Stimulated activated CD8-positive, alpha-beta memory T cell treated with anti-CD3 and anti-CD28 coated beads, Interleukin-15, amount 100 ng/mL, for 24 hours (primary cell): Measurements from ENCODE around the gene BCL3.
A peak's percentile ranks its signal among the peaks of the same experiment; 100 is the strongest.
"Not testable (repeated sequence)": the region's sequence is repeated elsewhere in the genome, so short reads cannot be mapped to it uniquely, and the experiment has no call there.

Source experiments
- DNase-seq: peaks from one replicate; pipeline ENCODE4 v3.0.0-alpha.2; 2020; ENCODE audit warnings: low read depth

The BCL3 gene

DNA sequence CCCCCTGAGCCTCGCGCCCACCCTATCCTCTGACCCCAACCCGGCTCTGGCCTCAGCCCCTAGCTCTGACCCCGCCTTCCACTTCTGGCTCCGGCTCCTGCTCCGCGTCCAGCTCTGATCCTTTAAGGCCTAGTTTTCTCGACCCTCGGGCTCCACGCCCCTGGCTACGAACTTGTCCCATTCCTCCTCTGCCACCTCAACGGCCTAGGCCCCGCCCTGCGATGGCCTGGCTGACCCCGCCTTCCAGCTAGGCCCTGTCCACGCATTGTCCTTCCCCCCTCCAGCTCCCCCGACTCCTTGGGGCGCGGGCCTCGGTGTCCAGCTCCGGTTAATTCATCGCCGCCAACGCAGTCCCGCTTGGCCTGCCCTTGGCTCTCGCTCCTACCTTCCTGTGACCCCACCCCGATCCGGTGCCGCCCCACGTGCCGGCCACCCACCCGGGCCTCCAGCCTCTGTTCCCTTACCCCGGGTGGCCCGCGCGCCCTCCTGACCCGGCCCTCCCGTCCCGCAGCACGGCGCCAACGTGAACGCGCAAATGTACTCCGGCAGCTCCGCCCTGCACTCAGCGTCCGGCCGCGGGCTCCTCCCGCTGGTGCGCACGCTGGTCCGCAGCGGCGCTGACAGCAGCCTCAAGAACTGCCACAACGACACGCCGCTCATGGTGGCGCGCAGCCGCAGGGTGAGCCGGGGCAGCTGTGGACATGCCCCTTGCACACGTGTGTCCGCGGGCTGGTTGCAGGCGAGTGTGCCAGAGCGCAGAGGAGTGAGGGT is 9.4 kb downstream of the BCL3 start:
- DNase-seq, result no peak

DNA sequence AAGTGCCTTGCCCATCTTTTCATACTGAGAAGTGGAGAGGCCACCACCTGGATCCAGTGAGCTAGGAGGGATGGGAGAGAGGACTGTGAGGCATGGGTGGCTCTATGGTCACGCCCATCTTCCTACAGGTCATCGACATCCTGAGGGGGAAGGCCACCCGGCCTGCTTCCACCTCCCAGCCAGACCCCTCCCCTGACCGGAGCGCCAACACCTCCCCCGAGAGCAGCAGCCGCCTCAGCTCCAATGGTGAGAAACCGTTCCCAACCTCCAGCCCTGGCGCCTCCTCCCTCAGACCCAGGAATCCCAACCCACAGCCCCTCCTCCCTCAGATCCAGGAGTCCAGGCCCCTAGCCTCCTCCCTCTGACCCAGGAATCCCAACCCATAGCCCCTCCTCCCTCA is 10.1 kb downstream of the BCL3 start:
- no peak for DNase-seq

DNA sequence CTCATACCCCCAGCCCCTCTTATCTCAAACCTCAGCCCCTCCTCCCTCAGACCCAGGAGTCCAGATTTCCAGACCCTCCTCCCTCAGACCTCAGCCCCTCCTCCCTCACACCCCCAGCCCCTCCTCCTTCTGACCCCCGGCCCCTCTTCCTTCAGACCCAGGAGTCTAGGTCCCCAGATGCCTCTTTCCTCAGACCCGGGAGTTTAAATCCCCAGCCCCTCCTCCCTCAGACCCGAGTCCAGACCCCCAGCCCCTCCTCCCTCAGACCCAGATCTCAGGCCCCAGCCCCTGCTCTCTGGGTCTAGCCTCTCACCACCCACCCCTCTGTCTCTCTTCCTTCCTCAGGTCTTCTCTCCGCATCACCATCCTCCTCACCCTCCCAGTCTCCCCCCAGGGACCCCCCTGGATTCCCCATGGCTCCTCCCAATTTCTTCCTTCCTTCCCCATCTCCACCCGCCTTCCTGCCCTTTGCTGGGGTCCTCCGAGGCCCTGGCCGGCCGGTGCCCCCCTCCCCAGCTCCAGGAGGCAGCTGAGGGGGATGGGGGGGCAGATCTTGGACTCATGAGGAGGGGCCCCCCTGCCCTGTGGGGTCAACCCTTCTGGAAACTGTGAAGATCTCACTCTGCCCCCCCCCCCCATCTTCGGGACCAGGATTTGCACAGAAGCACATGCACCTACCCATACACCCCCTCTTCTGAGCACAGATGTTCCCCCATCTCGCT is 10.7 kb downstream of the BCL3 start:
- no peak for DNase-seq

DNA sequence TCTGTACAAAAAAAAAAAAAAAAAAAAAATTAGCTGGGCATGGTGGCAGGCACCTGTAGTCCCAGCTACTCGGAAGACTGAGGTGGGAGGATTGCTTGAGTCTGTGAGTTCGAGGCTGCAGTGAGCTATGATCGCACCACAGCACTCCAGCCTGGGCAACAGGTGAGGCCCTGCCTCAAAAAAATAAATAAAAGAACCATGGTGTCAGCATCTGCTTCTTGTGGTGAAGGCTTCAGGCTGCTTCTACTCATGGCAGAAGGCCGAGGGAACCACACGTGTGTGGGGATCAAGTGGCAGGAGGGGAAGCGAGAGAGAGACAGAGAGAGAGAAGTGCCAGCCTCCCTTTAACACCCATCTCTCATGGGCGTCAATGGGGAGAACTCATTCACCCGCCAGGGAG is 13.5 kb downstream of the BCL3 start:
- DNase-seq, result no peak

DNA sequence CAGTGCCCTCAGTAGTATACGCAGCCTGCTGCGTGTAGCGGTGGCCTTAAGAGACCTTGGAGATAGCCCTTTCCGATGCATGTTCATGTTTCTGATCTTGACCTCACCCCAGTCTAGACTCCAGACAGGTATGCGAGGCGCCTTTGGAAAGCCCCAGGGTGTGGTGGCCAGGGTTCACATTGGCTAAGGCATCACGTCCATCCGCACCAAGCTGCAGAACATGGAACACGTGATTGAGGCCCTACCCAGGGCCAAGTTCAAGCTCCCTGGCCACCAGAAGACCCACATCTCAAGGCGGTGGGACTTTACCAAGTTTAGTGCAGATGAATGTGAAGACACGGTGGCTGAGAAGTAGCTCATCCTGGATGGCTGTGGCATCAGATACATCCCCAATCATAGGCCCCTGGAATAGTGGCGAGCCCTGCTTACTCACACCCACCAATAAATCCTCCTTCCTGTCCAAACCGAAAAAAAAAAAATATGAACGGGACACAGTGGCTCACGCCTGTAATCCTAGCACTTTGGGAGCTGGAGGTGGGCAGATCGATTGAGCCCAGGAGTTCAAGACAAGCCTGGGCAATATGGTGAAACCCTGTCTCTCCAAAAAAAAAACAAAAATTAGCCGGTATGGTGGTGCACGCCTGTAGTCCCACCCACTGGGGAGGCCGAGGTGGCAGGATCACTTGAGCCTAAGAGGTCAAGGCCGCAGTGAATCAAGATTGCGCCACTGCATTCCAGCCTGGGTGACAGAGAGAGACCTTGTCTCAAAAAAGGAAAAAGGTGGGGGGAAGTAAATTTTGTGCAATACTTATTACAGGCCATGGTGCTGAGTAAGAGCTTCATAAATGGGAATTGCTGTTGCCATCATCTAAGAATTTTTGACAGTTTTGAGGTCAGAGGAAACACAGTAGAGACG is 16.8 kb downstream of the BCL3 start:
- no peak for DNase-seq

DNA sequence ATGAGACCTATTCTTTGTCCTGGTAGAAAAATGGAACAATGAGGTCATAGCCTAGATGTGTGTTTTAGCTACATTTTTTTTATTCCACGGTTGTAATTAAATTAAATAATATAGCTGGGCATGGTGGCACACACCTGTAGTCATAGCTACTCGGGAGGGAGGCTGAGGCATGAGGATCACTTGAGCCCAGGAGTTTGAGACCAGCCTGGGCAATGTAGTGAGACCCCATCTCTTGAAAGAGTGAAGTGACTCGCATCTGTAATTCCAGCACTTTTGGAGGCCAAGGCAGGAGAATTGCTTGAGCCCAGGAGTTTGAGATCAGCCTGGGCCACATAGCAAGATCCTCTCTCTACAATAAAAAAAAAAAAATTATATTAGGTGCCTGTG is 17.4 kb downstream of the BCL3 start:
- no peak for DNase-seq

DNA sequence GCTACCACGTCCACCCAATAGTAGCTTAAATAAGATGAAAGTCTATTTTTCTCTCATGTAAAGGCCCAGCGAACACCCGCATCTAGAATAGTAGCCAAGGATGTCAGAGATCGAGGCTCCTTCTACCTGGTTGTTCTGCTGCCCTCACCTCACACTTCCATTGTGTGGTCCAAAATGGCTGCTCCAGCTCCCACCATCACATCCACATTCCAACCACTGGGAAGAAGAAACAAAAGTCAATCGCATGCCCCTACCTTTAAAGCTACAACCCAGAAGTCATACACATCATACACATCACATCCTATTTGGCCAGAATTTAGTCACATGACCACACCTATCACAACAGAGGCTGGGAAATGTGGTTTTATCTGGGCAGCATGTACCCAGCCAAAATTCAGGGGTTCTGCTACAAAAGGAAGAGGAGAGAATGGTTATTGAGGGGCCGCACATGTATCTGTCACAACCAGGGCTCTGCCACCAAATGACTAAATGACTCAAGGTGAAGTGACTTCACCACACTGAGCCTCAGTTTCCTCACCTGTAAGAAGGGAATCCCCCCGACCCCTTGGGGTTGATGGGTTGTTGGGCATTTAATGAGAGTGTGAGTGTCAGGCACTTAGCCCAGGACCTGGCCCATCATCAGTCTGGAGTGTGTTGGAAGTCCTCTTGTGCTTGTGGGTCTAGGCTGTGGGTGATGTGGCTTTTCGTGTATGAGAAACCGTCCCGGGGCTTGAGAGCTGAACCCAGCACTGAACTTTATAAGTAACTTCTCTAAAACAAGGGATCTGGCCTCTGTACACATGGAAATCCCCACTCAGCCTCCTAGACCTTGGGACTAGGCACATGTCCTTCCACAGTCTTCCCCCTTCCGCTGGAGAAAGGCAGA is 19.0 kb downstream of the BCL3 start:
- DNase-seq, result no peak

DNA sequence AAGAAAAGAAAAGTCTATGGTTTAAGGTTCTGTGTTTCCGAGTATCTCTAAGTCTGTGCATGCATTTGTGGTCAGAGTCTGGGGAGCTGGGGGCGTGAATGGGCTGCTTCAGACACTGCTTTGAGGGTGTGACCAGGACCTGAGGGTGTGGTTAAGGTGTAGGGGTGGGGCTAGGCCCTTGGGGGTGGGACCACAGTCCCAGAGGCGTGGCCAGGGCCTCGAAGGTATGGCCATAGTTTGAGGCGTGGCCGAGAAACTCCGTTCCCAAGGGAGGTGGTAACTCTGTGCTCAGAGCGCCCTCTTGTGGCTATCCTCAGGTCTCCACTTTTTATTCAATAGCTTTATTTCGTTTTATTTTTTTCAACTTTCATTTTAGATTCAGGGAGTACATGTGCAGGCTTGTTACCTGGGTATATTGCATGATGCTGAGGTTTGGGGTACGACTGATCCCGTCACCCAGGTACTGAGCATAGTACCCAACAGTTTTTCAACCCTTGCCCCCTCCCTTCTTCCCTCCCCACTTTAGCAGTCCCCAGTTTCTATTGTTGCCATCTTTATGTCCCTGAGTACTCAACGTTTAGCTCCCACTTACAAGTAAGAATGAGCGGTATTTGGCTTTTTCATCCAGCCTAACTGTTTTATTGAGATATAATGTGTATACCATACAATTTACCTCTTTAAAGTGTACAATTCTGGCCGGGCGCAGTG is 22.2 kb downstream of the BCL3 start:
- peak; percentile 93 for DNase-seq

DNA sequence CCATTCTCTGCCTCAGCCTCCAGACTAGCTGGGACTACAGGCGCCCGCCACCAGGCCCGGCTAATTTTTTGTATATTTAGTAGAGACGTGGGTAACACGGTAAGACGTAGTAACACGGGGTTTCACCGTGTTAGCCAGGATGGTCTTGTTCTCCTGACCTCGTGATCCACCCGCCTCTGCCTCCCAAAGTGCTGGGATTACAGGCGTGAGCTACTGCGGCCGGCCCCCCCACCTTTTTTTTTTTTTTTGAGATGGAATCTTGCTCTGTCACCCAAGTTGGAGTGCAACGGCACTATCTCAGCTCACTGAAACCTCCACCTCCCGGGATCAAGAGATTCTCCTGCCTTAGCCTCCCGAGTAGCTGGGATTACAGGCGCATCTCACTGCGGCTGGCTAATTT is 23.6 kb downstream of the BCL3 start:
- DNase-seq, result not testable (repeated sequence)

DNA sequence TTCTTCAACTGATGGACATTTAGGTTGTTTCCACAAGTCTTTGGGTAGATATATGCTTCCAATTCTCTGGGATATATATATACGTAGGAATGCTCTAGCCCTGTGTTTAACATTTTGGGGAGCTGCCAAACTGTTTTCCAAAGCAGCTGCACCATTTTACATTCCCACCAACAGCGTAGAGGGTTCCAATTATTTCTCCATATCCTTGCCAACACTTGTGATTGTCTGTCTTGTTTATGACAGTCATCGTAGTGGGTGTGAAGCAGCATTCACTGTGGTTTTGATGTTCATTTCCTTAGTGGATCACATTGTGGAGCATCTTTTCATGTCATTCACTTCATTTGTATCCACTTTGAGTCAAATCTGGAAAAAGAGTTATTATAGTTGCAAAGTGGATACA is 24.5 kb downstream of the BCL3 start:
- no peak for DNase-seq

DNA sequence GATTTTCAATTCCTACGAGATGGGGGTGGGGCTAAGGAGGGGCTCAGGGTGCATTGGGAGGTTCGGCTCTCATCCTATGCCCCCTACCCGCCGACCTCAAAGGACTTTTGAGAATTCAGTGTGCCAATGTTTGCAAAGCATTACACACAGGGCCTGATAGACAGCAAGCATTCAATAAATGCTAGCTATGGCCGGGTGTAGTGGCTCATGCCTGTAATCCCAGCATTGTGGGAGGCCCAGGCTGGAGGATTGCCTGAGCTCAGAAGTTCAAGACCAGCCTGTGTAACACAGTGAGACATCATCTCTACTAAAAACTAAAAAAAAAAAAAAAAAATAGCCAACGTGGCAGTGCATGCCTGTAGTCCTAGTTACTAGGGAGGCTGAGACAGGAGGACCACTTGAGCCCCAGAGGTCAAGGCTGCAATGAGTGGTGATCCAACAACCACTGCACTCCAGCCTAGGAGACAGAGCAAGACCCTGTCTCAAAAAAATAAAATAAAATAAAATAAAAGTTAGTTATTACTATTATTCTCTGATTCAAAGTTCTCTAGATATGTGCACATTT is 27.2 kb downstream of the BCL3 start:
- no peak for DNase-seq

DNA sequence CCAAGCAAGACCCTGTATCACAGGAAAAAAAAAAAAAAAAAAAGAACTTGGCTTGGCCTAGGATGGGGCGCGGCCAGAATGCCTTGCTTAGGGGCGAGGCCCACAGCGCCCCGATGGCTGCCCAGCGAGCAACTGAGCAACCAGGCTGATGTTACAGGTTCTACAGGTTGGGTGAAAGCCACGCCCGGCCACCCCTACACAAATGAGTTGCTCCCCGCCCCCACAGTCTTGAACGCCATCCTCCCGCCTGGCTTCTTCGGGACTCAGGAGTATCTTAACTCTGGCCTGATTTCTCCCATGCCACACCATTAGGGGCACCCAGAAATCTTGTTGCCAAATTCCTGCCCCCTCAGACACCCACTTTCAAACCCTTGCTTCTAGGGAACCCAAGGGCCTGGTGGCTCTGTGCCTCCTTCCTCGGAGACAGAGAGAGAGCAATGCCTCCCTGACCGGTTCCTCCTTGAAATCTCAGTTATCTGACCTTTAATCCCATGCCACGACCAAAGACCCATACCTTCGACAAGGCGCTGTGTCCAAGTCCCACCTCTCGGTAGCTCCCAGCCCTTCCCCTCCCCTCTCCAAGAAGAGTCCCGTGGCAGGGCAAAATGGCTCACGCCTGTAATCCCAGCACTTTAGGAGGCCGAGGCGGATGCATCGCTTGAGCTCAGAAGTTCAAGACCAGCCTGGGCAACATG is 28.0 kb downstream of the BCL3 start:
- DNase-seq, result no peak

DNA sequence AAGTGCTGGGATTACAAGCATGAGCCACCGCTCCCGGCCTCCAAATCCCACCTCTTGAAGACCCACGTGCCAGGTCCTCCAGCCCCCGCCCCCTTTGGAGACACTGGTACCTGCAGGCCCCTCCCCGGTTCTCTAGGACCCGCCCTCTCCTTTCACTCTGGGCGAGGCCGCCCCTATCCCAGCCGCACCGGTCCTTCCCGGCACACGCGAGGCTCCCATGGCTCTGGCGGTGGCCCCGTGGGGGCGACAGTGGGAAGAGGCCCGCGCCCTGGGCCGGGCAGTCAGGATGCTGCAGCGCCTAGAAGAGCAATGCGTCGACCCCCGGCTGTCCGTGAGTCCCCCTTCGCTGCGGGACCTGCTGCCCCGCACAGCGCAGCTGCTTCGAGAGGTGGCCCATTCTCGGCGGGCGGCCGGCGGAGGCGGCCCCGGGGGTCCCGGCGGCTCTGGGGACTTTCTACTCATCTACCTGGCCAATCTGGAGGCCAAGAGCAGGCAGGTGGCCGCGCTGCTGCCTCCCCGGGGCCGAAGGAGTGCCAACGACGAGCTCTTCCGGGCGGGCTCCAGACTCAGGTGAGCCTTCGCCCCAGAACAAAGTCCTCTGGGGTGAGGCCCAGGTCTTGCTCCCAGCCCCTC is 29.3 kb downstream of the BCL3 start, which contains the start of gene CBLC:
Gene CBLC, plus strand, starts transcription at position 176 of the 633 bp plus-strand sequence. Its CDS starts 42 bp downstream, at position 218.
- no peak for DNase-seq

DNA sequence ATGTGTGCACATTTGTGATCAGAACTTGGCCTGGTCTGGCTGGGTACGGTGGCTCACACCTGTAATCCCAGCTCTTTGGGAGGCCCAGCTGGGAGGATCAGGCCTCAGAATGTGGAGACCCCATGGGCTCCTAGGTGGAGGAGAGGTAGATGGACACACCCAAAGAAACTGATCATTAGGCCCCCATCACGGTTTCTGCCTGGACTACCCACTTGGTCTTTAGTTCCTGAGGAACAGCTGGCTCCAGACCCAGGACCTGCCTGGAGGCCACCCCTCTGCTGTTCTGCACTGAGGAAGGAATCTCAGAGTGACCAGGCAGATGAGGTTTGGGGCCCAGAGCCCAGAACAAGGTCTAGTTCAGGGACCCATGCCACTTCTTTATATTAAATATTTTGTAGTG is 30.6 kb downstream of the BCL3 start:
- no peak for DNase-seq

DNA sequence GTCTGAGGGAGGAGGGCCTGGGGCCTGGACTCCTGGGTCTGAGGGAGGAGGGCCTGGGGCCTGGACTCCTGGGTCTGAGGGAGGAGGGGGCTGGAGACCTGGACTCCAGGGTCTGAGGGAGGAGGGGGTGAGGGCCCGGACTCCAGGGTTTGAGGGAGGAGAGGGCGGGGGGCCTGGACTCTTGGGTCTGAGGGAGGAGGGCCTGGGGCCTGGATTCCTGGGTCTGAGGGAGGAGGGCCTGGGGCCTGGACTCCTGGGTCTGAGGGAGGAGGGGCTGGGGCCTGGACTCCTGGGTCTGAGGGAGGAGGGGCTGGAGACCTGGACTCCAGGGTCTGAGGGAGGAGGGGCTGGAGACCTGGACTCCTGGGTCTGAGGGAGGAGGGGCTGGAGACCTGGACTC is 33.2 kb downstream of the BCL3 start:
- not testable (repeated sequence) for DNase-seq

DNA sequence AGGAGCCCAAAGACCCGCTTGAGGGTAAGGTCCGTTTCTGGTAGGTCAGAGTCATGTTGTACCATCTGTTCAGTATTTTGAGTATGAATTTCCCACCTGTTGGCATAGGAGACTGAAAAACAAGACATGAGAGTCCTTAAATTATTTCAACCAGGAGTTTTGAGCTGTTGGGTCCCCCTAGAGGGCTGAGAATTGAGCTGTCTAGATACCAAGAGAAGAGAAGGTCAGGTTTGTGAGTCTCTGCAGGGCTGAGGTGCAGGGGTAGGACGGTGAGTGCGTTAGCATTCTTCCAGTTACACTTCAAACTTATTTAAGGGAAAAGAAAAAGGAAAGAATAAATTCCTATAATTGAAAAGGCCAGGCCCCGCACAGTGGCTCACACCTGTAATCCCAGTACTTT is 34.2 kb downstream of the BCL3 start:
- DNase-seq, result no peak

DNA sequence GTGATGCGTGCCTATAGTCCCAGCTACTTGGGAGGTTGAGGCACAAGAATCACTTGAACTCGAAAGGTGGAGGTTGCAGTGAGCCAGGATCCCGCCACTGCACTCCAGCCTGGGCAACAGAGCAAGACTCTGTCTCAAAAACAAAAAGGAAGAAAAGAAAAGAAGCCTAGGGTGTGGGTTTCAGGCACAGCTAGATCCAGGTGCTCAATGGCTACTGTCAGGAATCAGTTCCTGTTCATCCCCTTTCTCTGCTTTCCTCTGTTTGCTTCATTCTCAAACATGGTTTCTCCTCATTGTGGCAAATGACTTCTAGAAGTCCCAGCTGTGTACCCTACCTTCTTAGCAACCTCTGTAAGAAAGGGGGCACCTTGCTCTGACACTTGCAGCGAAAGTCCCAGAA is 35.0 kb downstream of the BCL3 start:
- DNase-seq, result no peak

DNA sequence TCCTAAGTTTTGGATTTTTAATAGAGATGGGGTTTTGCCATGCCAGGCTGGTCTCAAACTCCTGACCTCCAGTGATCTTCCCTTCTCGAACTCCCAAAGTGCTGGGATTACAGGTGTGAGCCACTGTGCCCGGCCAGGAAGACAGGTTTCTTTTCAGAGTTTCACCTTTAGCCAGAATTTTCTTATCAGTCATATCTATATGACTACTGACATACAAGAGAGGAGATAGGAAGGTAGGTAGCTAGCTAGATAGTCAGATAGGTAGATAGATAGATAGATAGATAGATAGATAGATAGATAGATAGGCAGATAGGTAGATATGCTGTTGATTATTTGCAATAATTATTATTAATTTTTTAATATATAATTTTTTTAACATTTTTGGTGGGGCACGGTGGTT is 36.8 kb downstream of the BCL3 start:
- DNase-seq, result no peak

DNA sequence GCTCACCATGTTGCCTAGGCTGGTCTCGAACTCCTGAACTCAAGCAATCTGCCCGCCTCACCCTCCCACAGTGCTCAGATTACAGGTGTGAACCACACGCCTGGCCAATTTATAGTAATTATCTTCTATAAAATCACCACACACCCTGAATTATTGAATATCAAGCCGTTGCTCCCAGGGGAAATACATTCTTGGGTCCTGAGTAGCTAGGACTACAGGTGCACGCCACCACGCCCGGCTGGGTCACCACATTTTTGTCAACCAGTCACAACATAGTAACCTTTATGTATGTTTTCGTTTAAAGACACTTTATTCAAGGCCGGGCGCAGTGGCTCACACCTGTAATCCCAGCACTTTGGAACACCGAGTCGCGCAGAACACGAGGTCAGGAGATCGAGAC is 37.5 kb downstream of the BCL3 start:
- no peak for DNase-seq
